Transverse colon (tissue), 4 donors: ENCODE data around the gene ANK3.

Experiments
- CTCF ChIP-seq, 5 experiments: fragments of 200-600 bp in 3 of 5; fragments of 450-650 bp in 2 of 5; sonication (generic) in 3 of 5; IDR thresholded peaks; 1 replicate in 2 of 5; 2 replicates in 3 of 5; pipeline ENCODE4 v1.5.1; 2016 to 2017; ENCODE audit warnings: antibody characterized with exemption in 5 of 5, inconsistent platforms in 3 of 5, mild to moderate bottlenecking in 2 of 5, moderate library complexity in 1 of 5
- POLR2A ChIP-seq: fragments of 450-650 bp; IDR thresholded peaks from one replicate; pipeline ENCODE4 v1.6.1; 2016; ENCODE audit warnings: antibody characterized with exemption, mild to moderate bottlenecking, moderate library complexity
- POLR2AphosphoS5 ChIP-seq, 3 donors: sonication (generic); formaldehyde crosslinking; IDR thresholded peaks; one replicate each; pipeline ENCODE4 v1.6.1; 2016; ENCODE audit warnings: antibody characterized with exemption in 3 of 3

- TF ChIP-seq CTCF (IDR thresholded peaks at IDR 0.05), result no peak
- no peak for TF ChIP-seq POLR2AphosphoS5 (IDR thresholded peaks at IDR 0.05)
- no peak for TF ChIP-seq POLR2A
Measured at GRCh38 chr10:60394446-60394845, 4.8 kb upstream of the ANK3 start.
